Endothelial cell of umbilical vein (primary cell): Measurements from ENCODE around the gene C2.

Experiments used
- EZH2 ChIP-seq: IDR thresholded peaks from 2 replicates; pipeline ENCODE4 v1.6.1; 2012; ENCODE audit warnings: borderline replicate concordance, low read depth, mild to moderate bottlenecking, moderate library complexity, low read length, inconsistent platforms; ENCODE audit not compliant: severe bottlenecking
- MYC ChIP-seq: IDR thresholded peaks from one replicate; pipeline ENCODE4 v1.6.1; 2011; ENCODE audit warnings: mild to moderate bottlenecking, low read depth, low read length
- POLR2A ChIP-seq: IDR thresholded peaks from 2 replicates; pipeline ENCODE4 v1.6.1; 2012; ENCODE audit warnings: low read depth, mild to moderate bottlenecking, control low read depth, low read length
- POLR2AphosphoS5 ChIP-seq: IDR thresholded peaks from 2 replicates; pipeline ENCODE4 v1.6.1; 2012; ENCODE audit warnings: low read depth, mild to moderate bottlenecking, control low read depth, low read length, moderate library complexity; ENCODE audit not compliant: insufficient read depth
- TF ChIP-seq, protein P1 (sequence below), 2 donors: IDR thresholded peaks; 1 replicate in 1 of 2; 2 replicates in 1 of 2; pipeline ENCODE4 v1.5.1; 2011; ENCODE audit warnings: low read length in 2 of 2, mild to moderate bottlenecking in 2 of 2, moderate library complexity in 2 of 2, control low read depth in 1 of 2, inconsistent platforms in 1 of 2, low read depth in 1 of 2; ENCODE audit not compliant: insufficient read depth in 1 of 2; ENCODE audit errors: extremely low read depth in 1 of 2

DNA sequence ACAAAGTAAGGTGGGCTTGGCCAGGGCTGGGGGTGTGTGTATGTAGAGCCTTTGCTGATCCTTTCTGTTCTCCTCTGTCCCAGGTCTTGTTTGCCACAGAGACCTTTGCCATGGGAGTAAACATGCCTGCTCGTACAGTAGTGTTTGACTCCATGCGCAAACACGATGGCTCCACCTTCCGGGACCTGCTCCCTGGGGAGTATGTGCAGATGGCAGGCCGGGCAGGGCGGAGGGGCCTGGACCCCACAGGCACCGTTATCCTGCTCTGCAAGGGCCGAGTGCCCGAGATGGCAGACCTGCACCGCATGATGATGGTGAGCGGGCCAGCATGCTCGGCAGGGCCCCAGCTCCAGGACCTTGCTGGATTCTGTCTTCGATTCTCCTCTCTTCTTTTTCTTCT, 38.2 kb downstream of the C2 start:
- TF ChIP-seq POLR2A: no peak
- TF ChIP-seq, protein P1, sequence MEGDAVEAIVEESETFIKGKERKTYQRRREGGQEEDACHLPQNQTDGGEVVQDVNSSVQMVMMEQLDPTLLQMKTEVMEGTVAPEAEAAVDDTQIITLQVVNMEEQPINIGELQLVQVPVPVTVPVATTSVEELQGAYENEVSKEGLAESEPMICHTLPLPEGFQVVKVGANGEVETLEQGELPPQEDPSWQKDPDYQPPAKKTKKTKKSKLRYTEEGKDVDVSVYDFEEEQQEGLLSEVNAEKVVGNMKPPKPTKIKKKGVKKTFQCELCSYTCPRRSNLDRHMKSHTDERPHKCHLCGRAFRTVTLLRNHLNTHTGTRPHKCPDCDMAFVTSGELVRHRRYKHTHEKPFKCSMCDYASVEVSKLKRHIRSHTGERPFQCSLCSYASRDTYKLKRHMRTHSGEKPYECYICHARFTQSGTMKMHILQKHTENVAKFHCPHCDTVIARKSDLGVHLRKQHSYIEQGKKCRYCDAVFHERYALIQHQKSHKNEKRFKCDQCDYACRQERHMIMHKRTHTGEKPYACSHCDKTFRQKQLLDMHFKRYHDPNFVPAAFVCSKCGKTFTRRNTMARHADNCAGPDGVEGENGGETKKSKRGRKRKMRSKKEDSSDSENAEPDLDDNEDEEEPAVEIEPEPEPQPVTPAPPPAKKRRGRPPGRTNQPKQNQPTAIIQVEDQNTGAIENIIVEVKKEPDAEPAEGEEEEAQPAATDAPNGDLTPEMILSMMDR (IDR thresholded peaks at IDR 0.05; ENCODE audit: extremely low read depth in 1 of 2, insufficient read depth in 1 of 2, low read depth in 1 of 2, low read length in 2 of 2): no peak
- no peak for TF ChIP-seq EZH2
- no peak for TF ChIP-seq MYC
- no peak for TF ChIP-seq POLR2AphosphoS5
